GM19397 (cell line): ENCODE results near the gene DBNL.

Experiments
- ATAC-seq: cut with Tn5 transposase; IDR thresholded peaks from one replicate; pipeline ENCODE4 v1.9.1; 2021; ENCODE audit warnings: mild to moderate bottlenecking, moderate library complexity; ENCODE audit not compliant: unreplicated experiment

The DBNL gene

DNA sequence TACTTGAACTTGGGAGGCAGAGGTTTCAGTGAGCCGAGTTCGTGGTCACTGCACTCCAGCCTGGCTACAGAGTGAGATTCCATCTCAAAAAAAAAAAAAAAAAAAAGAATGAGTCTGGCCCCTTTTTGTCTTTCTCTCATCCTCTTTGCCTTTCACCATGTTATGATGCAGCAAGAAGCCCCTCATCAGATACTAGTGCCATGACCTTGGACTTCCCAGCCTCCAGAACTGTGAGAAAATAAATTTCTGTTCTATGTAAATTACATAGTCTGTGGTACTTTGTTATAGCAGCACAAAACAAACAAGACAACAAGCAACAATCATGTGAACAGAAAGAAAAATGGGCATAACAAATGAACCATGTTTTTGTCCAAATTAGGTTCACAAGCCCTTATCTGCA is 2.3 kb upstream of the DBNL start:
- no peak for ATAC-seq

- ATAC-seq, result no peak
Measured at GRCh38 chr7:44043902-44044301, 600 bp upstream of the DBNL start.

- ATAC-seq, result peak; percentile 1
Measured at GRCh38 chr7:44045226-44046014, 918 bp downstream of the DBNL start.

GRCh38 chr7:44046321-44047061 is 2.0 kb downstream of the DBNL start:
- ATAC-seq, result peak; percentile 54

- ATAC-seq, result no peak
Measured at GRCh38 chr7:44048031-44048795, 3.7 kb downstream of the DBNL start.

DNA sequence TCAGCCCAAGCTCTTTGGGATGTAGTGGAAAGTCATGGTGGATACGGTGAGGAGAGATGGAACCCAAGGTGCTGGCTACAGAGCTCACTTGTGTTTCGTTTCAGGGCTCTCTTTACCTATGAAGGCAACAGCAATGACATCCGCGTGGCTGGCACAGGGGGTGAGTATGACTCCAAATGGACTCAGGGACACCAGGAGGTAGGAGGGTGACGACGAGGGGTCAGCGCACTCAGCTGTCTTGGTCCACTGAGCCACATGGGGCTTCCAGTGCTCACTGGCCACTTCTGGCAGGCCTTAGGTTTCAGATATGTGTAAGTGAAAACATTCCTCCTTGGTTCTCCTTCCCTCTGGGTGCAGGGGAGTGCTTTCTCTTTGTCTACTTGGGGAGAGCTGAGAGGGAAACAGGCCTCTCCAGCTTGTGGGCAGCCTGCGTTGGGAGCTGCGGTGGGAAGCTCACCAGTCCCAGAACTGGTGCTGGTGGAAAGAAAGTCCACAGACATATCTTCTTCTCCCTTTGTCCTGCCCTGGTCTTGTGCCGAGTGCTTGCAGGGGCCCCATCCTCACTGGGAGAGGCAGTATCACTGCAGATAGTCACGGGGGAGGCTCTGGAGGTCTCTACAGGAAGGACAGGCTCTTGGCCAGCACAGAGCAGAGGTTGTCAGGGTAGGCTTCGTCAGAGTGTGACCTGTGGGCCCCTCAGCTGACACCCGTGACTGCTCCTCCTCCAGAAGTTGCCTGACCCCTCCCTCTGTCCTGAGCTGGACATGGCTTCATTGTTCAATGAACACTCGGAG is 5.8 kb downstream of the DBNL start:
- no peak for ATAC-seq

DNA sequence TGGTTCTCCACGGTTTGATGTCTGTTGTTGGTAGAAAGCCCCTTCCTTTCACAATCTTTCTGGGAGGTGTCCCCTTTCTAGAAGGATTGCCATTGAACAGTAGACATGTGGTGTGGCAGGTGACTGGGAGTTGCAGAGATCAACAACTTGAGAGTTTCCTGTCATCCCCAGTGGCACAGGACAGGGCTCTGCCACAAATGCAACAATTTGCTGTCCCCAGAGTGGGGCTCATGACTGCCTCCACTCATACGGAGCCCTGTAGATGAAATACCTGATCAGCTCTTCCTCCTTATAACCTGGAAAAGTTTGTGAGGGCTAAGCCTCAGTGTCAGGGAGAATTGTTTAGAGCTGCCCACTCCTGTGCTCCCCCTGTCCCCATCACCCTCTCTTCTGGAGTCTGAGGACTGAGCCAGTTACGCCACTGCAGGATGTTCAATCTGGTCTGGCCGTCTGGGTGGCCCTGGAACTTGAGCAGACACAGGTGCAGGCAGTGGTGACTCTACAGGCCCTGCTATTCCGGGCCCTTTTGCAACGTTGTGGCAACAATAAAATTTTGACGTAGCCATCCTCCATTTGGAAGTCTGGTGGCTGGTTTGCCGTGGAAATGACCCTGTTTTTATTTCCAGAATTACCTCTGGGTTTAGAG is 6.5 kb downstream of the DBNL start:
- ATAC-seq, result no peak

GRCh38 chr7:44051611-44052220 is 7.2 kb downstream of the DBNL start:
- no peak for ATAC-seq

DNA sequence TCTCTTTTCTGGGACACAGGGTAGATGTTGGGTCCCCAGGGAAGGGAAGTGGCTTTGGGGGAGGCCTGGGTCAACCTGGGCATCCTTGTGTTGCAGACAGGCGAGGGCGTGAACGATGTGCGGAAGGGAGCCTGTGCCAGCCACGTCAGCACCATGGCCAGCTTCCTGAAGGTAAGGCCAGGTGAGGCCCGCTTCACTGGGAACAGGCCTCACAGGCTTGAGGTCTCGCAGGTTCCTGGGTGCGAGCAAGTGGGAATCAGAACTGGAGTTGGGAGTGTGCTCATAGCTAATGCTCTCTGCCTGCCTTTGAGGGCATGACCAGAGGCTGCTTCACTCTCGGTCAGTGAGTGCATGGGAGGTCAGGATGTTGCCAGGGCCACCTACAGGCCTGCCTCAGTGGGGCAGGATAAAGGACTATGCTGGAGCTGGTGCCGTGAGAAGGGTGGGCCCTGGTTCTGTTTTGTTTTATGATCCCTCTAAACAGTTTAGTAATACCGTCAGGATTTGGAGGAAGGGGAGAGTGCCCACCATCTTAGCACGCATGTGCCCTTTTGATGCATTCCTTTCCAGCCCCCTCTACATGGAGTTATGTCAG is 8.4 kb downstream of the DBNL start:
- ATAC-seq, result no peak

DNA sequence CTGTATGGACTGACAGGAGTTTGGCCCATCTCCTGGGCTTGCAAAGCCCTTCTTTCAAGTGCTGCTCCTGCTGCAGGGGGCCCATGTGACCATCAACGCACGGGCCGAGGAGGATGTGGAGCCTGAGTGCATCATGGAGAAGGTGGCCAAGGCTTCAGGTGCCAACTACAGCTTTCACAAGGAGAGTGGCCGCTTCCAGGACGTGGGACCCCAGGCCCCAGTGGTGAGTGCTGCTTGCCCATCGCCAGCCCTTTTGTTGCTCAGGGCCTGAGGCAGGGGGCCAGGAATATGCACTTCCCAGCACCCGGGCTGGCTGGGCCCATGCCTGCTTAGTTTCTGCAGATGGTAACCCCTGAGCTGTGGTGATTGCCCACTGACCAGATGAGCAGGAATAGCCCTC is 12.2 kb downstream of the DBNL start:
- no peak for ATAC-seq

DNA sequence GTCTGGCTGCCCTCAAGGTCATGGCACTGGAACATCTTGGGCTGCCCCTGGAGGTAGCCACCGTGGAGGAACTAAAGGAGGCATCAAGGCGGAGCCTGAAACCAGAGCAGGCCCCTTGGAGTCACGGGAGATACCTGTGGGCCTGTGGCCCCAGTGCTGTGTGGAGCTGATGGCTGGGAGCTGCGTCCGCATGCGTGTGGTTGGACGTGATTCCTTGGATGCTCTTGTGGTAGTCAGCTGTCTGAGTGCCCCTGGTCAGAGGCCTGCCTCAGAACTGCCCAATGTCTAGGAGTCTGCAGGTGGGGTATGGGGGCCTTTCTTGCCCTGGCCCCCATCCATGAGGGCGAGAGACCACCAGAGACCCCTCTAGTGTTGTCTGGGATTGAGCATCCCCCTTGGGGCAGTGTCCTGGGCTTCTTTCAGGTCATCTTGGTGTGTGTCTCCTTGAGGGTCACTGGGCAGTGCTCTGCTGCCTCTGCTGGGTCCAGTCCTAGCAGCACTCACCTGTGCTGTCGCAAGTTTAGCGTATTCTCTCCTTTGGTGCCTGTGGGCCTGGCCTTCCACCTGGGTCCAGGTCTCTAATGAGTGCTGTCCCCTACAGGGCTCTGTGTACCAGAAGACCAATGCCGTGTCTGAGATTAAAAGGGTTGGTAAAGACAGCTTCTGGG is 12.8 kb downstream of the DBNL start:
- ATAC-seq, result no peak

GRCh38 chr7:44057849-44058758 is 13.6 kb downstream of the DBNL start:
- ATAC-seq, result no peak

- no peak for ATAC-seq
Measured at GRCh38 chr7:44058759-44059218, 14.3 kb downstream of the DBNL start.

GRCh38 chr7:44059219-44060090 is 15.0 kb downstream of the DBNL start:
- no peak for ATAC-seq

DNA sequence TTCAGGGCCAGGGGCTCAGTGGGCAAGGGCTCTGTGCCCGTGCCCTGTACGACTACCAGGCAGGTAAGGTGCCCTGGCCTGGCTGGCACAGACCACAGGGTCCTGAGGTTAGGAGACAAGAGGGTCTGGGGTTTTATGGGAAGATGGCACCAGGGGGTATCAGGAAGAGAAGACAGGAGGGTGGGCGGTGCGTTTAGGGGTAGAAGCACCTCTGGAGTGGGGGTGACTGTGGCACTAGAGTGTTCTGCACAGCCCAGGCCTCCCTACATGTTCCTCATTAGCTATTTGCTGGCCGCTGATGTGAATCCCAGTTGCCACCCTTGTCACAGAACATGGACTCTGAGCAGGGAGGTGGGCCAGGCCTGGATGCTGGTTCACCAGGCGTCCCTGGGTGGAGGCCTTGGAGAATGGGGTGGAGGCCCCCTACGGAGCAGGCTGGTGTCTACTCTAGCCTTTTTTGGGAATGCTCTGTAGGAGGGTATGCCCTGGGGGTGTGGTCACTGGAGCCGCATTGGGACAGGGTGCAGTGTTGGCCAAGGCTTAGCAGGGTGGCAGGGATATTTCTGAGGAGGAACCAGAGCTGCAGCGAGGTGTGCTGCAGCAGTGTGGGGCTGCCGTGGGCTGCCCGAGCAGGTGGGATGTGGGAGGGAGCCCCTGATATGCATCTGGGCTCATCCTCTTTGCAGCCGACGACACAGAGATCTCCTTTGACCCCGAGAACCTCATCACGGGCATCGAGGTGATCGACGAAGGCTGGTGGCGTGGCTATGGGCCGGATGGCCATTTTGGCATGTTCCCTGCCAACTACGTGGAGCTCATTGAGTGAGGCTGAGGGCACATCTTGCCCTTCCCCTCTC is 15.8 kb downstream of the DBNL start:
- ATAC-seq, result no peak
